HEK293T (cell line): ENCODE data around the gene CSF1R.

Source experiments
- ARNT ChIP-seq: fragments of 450-650 bp; IDR thresholded peaks from 2 replicates; pipeline ENCODE4 v1.6.1; 2017; ENCODE audit warnings: mild to moderate bottlenecking
- BHLHE40 ChIP-seq: fragments of 450-650 bp; IDR thresholded peaks from 2 replicates; pipeline ENCODE4 v1.6.1; 2016; ENCODE audit warnings: mild to moderate bottlenecking, moderate library complexity, borderline replicate concordance
- ELF4 ChIP-seq: fragments of 450-650 bp; IDR thresholded peaks from 2 replicates; pipeline ENCODE4 v1.6.1; 2017; ENCODE audit warnings: antibody characterized with exemption
- FOXK2 ChIP-seq: fragments of 450-650 bp; IDR thresholded peaks from 2 replicates; pipeline ENCODE4 v1.6.1; 2016; ENCODE audit warnings: mild to moderate bottlenecking
- FOXM1 ChIP-seq: fragments of 450-650 bp; IDR thresholded peaks from 2 replicates; pipeline ENCODE4 v1.6.1; 2017; ENCODE audit warnings: mild to moderate bottlenecking, borderline replicate concordance
- HDGF ChIP-seq: fragments of 450-650 bp; IDR thresholded peaks from 2 replicates; pipeline ENCODE4 v1.6.1; 2017; ENCODE audit warnings: antibody characterized with exemption, borderline replicate concordance
- L3MBTL2 ChIP-seq: fragments of 450-650 bp; conservative IDR thresholded peaks from 2 replicates; pipeline ENCODE4 v1.6.1; 2016; ENCODE audit warnings: mild to moderate bottlenecking
- LEF1 ChIP-seq: fragments of 450-650 bp; IDR thresholded peaks from 2 replicates; pipeline ENCODE4 v1.6.1; 2017; ENCODE audit warnings: mild to moderate bottlenecking, borderline replicate concordance
- NFRKB ChIP-seq: fragments of 450-650 bp; IDR thresholded peaks from 2 replicates; pipeline ENCODE4 v1.6.1; 2016; ENCODE audit warnings: mild to moderate bottlenecking, moderate library complexity
- SP1 ChIP-seq: fragments of 450-650 bp; IDR thresholded peaks from 2 replicates; pipeline ENCODE4 v1.6.1; 2017
- SUZ12 ChIP-seq: fragments of 450-650 bp; IDR thresholded peaks from 2 replicates; pipeline ENCODE4 v1.6.1; 2016; ENCODE audit warnings: mild to moderate bottlenecking
- TARDBP ChIP-seq: fragments of 450-650 bp; IDR thresholded peaks from 2 replicates; pipeline ENCODE4 v1.6.1; 2016
- TF ChIP-seq, protein P1 (sequence below): fragments of 450-650 bp; IDR thresholded peaks from 2 replicates; pipeline ENCODE4 v1.6.1; 2016

DNA sequence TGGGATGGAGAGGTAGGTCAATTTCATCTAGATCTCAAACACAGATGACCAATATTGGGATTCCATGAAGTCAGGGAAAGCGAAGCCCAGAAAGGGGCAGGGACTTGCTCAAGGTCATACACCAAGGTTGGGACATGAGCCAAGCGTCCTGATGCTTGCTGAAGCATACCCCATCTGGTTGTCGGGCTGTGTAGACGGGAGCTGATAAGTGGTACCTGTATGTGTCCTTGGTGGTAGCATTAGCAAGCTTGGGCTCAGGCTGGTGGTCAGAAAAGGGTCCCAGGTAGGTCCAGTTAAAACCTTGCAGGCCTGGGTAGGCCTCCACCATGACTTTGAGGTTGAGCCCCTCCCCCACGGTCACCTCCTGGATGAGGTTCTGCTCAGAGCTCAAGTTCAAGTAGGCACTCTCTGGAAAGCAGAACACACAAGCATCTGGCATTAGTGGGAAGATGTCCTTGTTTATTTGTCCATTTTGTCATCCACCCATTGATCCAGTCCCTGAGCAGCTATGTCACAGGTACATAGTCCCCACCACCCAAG is 13.2 kb downstream of the CSF1R start:
- TF ChIP-seq SUZ12 (no peak), BHLHE40 (no peak), HDGF (no peak), FOXM1 (no peak), ELF4 (no peak), L3MBTL2 (no peak), TARDBP (no peak), ARNT (no peak), NFRKB (no peak), FOXK2 (no peak), LEF1 (no peak), SP1 (no peak)
- TF ChIP-seq, protein P1, sequence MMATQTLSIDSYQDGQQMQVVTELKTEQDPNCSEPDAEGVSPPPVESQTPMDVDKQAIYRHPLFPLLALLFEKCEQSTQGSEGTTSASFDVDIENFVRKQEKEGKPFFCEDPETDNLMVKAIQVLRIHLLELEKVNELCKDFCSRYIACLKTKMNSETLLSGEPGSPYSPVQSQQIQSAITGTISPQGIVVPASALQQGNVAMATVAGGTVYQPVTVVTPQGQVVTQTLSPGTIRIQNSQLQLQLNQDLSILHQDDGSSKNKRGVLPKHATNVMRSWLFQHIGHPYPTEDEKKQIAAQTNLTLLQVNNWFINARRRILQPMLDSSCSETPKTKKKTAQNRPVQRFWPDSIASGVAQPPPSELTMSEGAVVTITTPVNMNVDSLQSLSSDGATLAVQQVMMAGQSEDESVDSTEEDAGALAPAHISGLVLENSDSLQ = no peak
